Endothelial cell of umbilical vein (primary cell): ENCODE data around the gene ADCY5. TPM values are rescaled to one million over a fixed set of nuclear protein-coding genes. Genes with fewer than 3 reads are reported as not detected.

Source experiments
- BruUV-seq: library from RNA; stranded (reverse); fragments of 400-500 nt; replicated peaks from 2 replicates; lab custom pipeline; 2021; lab: Mats Ljungman, UMichigan
- CTCF ChIA-PET: fragments of 300-600, 350-600 bp; sonication (Branson Sonifier 250); formaldehyde crosslinking; loops from one replicate; lab custom pipeline; 2021; ENCODE audit warnings: antibody characterized with exemption, inconsistent platforms; lab: Charles Lee
- POLR2A ChIA-PET: fragments of 300-600, 350-600 bp; sonication (Branson Sonifier 250); formaldehyde crosslinking; loops from one replicate; lab custom pipeline; 2021; ENCODE audit warnings: antibody characterized with exemption, inconsistent platforms; lab: Charles Lee
- DNase-seq: peaks from one replicate; pipeline ENCODE4 v3.0.0-alpha.2; 2011; ENCODE audit warnings: low read depth, low spot score
- FAIRE-seq: peaks from 2 replicates; lab custom pipeline; 2011; peaks lifted over from hg19 to GRCh38; lab: Jason Lieb, UNC
- H2AFZ ChIP-seq: 2 replicates; pipeline ENCODE4 v1.6.0; 2012; ENCODE audit warnings: low read depth, low read length, control low read depth, inconsistent platforms
- H3K27ac ChIP-seq: 2 replicates; pipeline ENCODE4 v1.5.1; 2011; ENCODE audit warnings: low read depth, mild to moderate bottlenecking, control low read depth, low read length, moderate library complexity; ENCODE audit not compliant: insufficient read depth
- H3K27me3 ChIP-seq, 2 experiments: 2 replicates each; pipeline versions ENCODE4 v1.6.0 to v1.6.1; 2011; ENCODE audit warnings: low read length in 2 of 2, mixed read lengths in 1 of 2; ENCODE audit not compliant: control insufficient read depth in 2 of 2, insufficient read depth in 2 of 2
- H3K36me3 ChIP-seq, 2 experiments: 2 replicates in 1 of 2; 3 replicates in 1 of 2; pipeline ENCODE4 v1.5.1; 2011; ENCODE audit warnings: low read length in 2 of 2, mild to moderate bottlenecking in 1 of 2, moderate library complexity in 1 of 2; ENCODE audit not compliant: control insufficient read depth in 2 of 2, insufficient read depth in 2 of 2; ENCODE audit errors: extremely low read depth in 1 of 2
- H3K4me1 ChIP-seq: 3 replicates; pipeline ENCODE4 v1.5.1; 2011; ENCODE audit warnings: mild to moderate bottlenecking, low read length; ENCODE audit not compliant: control insufficient read depth, insufficient read depth; ENCODE audit errors: extremely low read depth
- H3K4me2 ChIP-seq: 2 replicates; pipeline ENCODE4 v1.6.1; 2011; ENCODE audit warnings: low read length, control low read depth, mixed read lengths; ENCODE audit not compliant: insufficient read depth
- H3K4me3 ChIP-seq, 3 experiments: fragments of 200-600 bp in 1 of 3; sonication (generic), shearing (Covaris generic) in 1 of 3; replicated peaks in 1 of 3; 2 replicates each; pipeline ENCODE4 v1.5.1; 2011 to 2016; ENCODE audit warnings: control low read depth in 3 of 3, low read length in 3 of 3, mild to moderate bottlenecking in 2 of 3, inconsistent platforms in 1 of 3, low read depth in 1 of 3, moderate library complexity in 1 of 3; ENCODE audit not compliant: insufficient read depth in 1 of 3
- H3K79me2 ChIP-seq: 2 replicates; pipeline ENCODE4 v1.6.0; 2012; ENCODE audit warnings: low read length, inconsistent platforms; ENCODE audit not compliant: control insufficient read depth, insufficient read depth
- H3K9ac ChIP-seq: replicated peaks from 2 replicates; pipeline ENCODE3; 2011; ENCODE audit warnings: low read length, control low read depth; ENCODE audit not compliant: insufficient read depth; ENCODE audit errors: extremely low read depth
- H3K9me1 ChIP-seq: replicated peaks from 3 replicates; pipeline ENCODE4 v1.6.0; 2011; ENCODE audit warnings: mild to moderate bottlenecking, low read length; ENCODE audit not compliant: control insufficient read depth, insufficient read depth; ENCODE audit errors: extremely low read depth
- H3K9me3 ChIP-seq: replicated peaks from 2 replicates; pipeline ENCODE4 v1.5.1; 2012; ENCODE audit warnings: low read length, inconsistent platforms; ENCODE audit not compliant: control insufficient read depth, insufficient read depth
- H4K20me1 ChIP-seq: replicated peaks from 2 replicates; pipeline ENCODE3; 2011; ENCODE audit warnings: mild to moderate bottlenecking, low read length; ENCODE audit not compliant: control insufficient read depth, insufficient read depth; ENCODE audit errors: extremely low read depth
- CTCF ChIP-seq, 2 donors: IDR thresholded peaks; 1 replicate in 1 of 2; 2 replicates in 1 of 2; pipeline ENCODE4 v1.5.1; 2011; ENCODE audit warnings: low read length in 2 of 2, mild to moderate bottlenecking in 2 of 2, moderate library complexity in 2 of 2, control low read depth in 1 of 2, inconsistent platforms in 1 of 2, low read depth in 1 of 2; ENCODE audit not compliant: insufficient read depth in 1 of 2; ENCODE audit errors: extremely low read depth in 1 of 2
- EZH2 ChIP-seq: IDR thresholded peaks from 2 replicates; pipeline ENCODE4 v1.6.1; 2012; ENCODE audit warnings: borderline replicate concordance, low read depth, mild to moderate bottlenecking, moderate library complexity, low read length, inconsistent platforms; ENCODE audit not compliant: severe bottlenecking
- FOS ChIP-seq: IDR thresholded peaks from 2 replicates; pipeline ENCODE4 v1.6.1; 2011; ENCODE audit warnings: mild to moderate bottlenecking, low read length, moderate library complexity, borderline replicate concordance; ENCODE audit not compliant: insufficient read depth
- GATA2 ChIP-seq: IDR thresholded peaks from 2 replicates; pipeline ENCODE4 v1.7.0; 2011; ENCODE audit warnings: low read depth, mild to moderate bottlenecking, moderate library complexity, mixed read lengths, low read length; ENCODE audit not compliant: insufficient read length, insufficient read depth
- JUN ChIP-seq: IDR thresholded peaks from 2 replicates; pipeline ENCODE4 v1.6.1; 2011; ENCODE audit warnings: borderline replicate concordance, low read depth; ENCODE audit not compliant: insufficient read length, insufficient read depth
- MYC ChIP-seq: IDR thresholded peaks from one replicate; pipeline ENCODE4 v1.6.1; 2011; ENCODE audit warnings: mild to moderate bottlenecking, low read depth, low read length
- POLR2A ChIP-seq: IDR thresholded peaks from 2 replicates; pipeline ENCODE4 v1.6.1; 2012; ENCODE audit warnings: low read depth, mild to moderate bottlenecking, control low read depth, low read length
- POLR2AphosphoS5 ChIP-seq: IDR thresholded peaks from 2 replicates; pipeline ENCODE4 v1.6.1; 2012; ENCODE audit warnings: low read depth, mild to moderate bottlenecking, control low read depth, low read length, moderate library complexity; ENCODE audit not compliant: insufficient read depth
- dilution Hi-C: fragments of 300-500 bp; cut with MboI; formaldehyde crosslinking; loops from one replicate; pipeline ENCODE4 v1.15.0; 2019; ENCODE audit warnings: low sequenced_read_pairs; ENCODE audit not compliant: extremely low pct_ligation_motif_present
- intact Hi-C: fragments of 100-400 bp; cut with micrococcal nuclease; formaldehyde crosslinking; loops from one replicate; pipeline ENCODE4 v1.10.0; 2022
- polyA plus RNA-seq, 4 experiments: library from polyadenylated mRNA; depleted of rRNA in 3 of 4; stranded (reverse) in 3 of 4; unstranded in 1 of 4; fragments of >200 nt; gene quantifications; 2 replicates each; pipeline versions ENCODE4 v1.2.1 to v1.2.3, GENCODE V29; 2011 to 2012; ENCODE audit warnings: missing spikeins in 1 of 4
- total RNA-seq: library from RNA; stranded (reverse); gene quantifications from 2 replicates; pipeline ENCODE4 v1.2.3, GENCODE V29; 2021
- TF ChIP-seq, protein P1 (sequence below): IDR thresholded peaks from 2 replicates; pipeline ENCODE4 v1.6.1; 2011; ENCODE audit not compliant: insufficient read depth, insufficient read length

The ADCY5 gene
- total and polyA plus RNA-seq, 2 donors (not counting 3 experiments of a cell fraction or from before 2014, with no cell fraction given) = 0.01 TPM; not detected in 1

- Histone ChIP-seq H3K4me3 (no peak overlapping the region), H3K36me3 (no peaks in the 10 kb centered on the region), H2AFZ (no peak overlapping the region), H3K4me2 (no peak overlapping the region), H3K9me1 (no peaks in the 10 kb centered on the region), H3K27me3 (peaks cover 2 to 5% of the 10 kb centered on the region in 2 experiments), H3K9ac (no peak overlapping the region), H3K4me1 (no peaks in the 10 kb centered on the region), H4K20me1 (no peaks in the 10 kb centered on the region), H3K79me2 (no peaks in the 10 kb centered on the region), H3K9me3 (no peaks in the 10 kb centered on the region), H3K27ac (no peak overlapping the region)
- intact Hi-C loops = no loop called here
- dilution Hi-C loops = no loop called here
- TF ChIP-seq GATA2 = no peak
- no peak for TF ChIP-seq FOS
- no peak for TF ChIP-seq JUN
- no peak for TF ChIP-seq POLR2A
- TF ChIP-seq MYC = no peak
- TF ChIP-seq POLR2AphosphoS5 = no peak
- no peak for TF ChIP-seq CTCF (IDR thresholded peaks at IDR 0.05; ENCODE audit: extremely low read depth in 1 of 2, insufficient read depth in 1 of 2, low read depth in 1 of 2, low read length in 2 of 2)
- no peak for TF ChIP-seq EZH2
- TF ChIP-seq, protein P1, sequence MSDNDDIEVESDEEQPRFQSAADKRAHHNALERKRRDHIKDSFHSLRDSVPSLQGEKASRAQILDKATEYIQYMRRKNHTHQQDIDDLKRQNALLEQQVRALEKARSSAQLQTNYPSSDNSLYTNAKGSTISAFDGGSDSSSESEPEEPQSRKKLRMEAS = no peak
- ChIA-PET POLR2A (no interaction called here), CTCF (interaction anchor here (1.4 to 12.7 kb wide), 2 partner anchors 39 to 238 kb away, joined by 3 to 151 read pairs; no protein-coding TSS in a partner anchor)
- FAIRE-seq (no peak), DNase-seq (no peak)
- BruUV-seq = no TSS peak
These were observed 125.1 kb downstream of the ADCY5 start for GRCh38 chr3:123323781-123324180.
